HG02870 (cell line): ENCODE data around the gene BEST1.

Source experiments
- ATAC-seq: cut with Tn5 transposase; IDR thresholded peaks from one replicate; pipeline ENCODE4 v1.9.1; 2021; ENCODE audit warnings: mild to moderate bottlenecking, moderate library complexity; ENCODE audit not compliant: unreplicated experiment

Gene BEST1

GRCh38 chr11:61950035-61950547, at the start of gene BEST1:
Gene BEST1 (plus strand): TSS chr11:61950351. CDS start chr11:61951807, 1,456 bp downstream.
- ATAC-seq: no peak

- no peak for ATAC-seq
Measured at GRCh38 chr11:61901397-61901796, 48.8 kb upstream of the BEST1 start.

DNA sequence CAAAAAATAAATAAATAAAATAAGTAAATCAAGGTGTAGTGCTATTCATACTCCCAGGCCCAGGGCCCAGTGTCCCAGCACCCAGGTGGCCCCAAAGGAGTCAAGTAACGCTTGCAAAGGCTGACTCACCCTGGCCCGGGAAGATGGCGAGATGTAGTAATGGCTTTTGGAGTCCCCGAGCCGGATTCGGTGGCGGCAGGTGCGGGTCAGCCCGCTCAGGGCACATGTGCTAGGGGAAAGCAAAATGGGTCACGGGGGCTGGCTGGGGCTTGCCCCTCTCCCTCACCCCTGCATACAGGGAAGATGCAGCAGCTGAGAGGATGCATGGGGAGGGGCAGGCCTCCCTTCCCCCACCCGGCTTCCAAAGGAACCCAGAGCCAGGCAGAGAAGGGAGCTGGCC, 47.8 kb upstream of the BEST1 start:
- no peak for ATAC-seq

- no peak for ATAC-seq
Measured at GRCh38 chr11:61903845-61904244, 46.3 kb upstream of the BEST1 start.

DNA sequence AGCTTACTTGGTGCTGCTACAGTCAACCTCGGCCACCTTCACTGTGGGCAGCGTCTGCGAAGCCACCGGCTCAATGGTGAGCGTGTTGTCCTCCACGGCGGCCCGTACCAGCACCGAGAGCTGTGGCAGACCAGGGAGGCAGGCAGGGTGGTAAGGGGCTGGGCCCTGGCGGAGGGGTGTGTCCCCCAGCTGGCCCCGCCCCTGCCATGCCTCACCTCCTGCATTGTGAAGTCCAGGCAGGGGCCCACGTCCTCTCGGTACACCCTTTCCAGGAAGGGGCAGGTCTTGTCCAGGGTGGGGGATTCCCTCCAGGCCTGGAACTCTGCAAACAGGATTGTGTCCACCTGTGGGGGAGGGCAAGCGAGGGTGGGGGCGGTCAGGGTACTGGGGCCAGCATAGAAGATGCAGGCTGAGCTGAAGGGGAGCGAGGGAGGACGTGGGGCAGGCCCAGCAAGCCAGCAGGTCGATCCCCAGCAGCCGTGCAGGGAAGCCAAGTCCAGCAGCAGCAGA, 45.6 kb upstream of the BEST1 start:
- ATAC-seq: no peak

- ATAC-seq: no peak
Measured at GRCh38 chr11:61905067-61905696, 45.0 kb upstream of the BEST1 start.

DNA sequence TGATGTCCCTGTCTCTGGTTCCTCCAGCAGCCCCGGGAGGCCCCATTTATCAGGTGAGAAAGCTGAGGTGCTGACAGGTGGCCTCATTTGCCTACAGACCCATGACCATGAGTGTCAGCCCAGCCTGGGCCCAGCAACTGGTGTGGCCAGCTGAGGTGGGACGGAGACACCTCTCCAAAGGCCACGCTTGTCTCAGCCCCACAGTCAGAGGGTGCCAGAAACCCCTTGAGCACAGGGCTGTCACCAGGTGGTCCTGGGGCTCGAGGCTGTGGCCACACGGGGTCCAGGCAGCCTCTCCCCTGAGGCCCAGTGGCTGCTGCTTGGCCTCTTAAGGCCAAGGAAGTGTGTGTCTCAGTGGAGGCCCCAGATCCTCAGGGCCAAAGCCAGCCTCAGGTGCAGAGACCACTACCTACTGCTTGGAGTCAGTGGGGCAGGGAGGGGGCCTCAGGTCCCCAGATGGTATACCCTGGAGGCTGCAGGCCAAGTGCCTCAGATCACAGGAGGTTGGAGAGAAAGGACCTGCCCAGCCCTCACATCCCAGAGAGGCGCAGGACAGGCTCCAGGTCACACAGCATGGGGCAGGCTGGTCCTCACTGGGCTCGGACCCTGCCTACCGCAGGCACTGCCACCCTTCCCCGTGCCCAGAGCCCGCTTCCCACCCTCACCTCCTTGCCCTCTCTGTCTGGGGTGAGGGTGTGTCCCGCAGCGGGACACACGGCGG, 44.2 kb upstream of the BEST1 start:
- no peak for ATAC-seq

- no peak for ATAC-seq
Measured at GRCh38 chr11:61906522-61906909, 43.6 kb upstream of the BEST1 start.

DNA sequence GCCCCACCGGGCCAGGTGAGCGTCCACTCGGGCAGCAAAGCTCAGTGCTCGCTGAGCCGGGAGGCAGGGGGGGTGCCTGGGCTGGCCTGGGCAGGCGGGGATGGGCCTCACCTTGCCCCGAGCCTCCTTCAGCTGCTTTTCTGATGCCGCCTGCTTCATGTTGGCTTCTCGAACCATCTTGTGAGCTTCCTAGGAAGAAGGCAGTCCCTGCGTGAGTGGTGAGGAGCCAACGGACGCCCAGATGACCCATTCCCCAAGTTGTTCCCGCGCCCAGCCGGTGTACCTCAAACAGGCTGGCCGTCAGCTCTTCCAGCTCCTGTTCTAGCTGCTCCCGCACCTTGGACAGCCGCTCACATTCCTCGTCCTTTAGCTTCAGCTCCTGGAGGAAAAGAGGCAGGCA, 42.9 kb upstream of the BEST1 start:
- no peak for ATAC-seq

GRCh38 chr11:61907871-61908729, 42.1 kb upstream of the BEST1 start:
- no peak for ATAC-seq

DNA sequence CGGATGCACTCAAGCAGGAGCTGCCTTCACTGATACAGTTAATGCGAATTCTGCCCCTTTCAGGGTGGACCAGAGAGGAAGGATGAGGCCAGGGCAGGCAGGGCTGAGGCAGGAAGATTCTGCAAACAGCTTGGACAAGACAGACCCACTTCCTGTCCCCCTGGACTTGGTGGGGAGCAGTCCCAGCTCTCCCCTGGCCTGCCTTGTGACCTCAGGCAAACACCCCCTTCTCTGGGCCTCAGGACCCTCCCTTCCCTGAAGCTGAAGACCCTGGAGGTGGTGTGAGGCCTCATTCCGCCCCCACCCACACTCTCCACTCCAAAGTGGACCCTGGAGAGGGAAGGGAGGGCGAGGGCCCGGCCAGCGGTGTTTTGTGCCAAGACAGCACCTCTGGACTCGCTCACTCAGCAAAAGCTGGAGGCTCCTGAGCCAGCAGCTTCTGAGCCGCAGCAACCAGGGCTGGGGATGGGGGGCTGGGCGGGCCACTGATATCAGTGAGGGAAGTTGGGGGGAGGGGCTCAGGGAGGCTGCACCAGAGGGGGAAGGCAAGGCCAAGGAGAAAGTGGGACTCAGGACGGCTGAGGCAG, 41.3 kb upstream of the BEST1 start:
- ATAC-seq: no peak

GRCh38 chr11:61910187-61911127, 39.7 kb upstream of the BEST1 start:
- ATAC-seq: no peak

- ATAC-seq: no peak
Measured at GRCh38 chr11:61911128-61911700, 38.9 kb upstream of the BEST1 start.

DNA sequence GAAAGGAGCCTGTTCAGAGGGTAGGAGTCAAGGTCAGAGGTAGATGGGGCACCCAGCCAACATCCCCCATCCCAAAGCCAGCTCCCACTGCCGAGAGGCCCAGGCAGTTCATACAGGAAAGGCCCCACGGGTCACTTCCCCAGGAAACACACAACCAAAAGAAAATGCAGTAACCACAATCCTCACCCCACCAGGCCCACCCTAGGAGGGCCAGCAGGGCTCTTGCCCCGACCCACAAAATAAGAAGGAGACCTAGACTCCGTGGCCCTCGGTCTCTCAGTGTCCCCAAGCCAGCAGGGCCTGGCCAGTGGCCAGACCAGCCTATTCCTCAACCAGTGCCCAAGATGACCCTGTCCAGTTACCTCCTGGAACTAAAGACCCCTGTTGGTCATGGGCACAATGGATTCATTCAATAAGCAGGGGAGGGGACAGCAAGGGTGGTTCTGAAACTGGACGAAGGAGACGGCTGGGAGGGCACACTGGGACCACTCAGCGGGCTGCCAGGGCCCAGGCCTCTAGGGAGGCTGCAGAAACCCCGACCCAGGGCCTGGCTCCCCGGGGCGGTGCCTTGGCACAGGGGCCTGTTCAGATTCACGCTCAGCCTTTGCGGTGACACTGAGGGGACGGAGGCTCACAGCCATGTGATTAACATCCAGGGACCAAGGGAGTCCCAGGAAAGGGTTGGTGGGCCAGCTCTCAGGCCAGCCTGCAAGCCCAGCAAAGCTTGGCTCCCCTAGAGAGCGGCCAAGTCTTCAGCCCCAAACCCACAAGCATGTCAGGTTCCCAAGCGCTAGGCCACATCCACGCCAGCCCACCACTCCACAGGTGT, 38.2 kb upstream of the BEST1 start:
- no peak for ATAC-seq

DNA sequence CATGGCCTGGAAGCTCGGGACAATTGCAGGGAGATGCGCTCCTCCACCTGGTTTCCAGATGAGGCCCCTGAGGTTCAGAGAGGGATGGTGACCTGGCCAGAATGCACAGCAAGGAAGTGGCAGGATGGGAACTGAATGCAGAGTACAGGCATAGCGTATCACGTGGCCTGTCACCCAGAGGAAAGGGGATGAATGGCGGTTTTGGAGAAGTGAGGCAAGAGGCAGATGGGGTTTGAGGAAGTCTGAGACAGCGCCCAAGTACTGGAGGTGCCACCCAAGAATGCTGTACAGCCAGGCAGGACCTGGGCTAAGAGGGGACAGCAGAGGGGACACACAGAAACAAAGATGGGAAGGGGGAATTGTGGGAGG, 37.6 kb upstream of the BEST1 start:
- no peak for ATAC-seq

- no peak for ATAC-seq
Measured at GRCh38 chr11:61912991-61913698, 37.0 kb upstream of the BEST1 start.

DNA sequence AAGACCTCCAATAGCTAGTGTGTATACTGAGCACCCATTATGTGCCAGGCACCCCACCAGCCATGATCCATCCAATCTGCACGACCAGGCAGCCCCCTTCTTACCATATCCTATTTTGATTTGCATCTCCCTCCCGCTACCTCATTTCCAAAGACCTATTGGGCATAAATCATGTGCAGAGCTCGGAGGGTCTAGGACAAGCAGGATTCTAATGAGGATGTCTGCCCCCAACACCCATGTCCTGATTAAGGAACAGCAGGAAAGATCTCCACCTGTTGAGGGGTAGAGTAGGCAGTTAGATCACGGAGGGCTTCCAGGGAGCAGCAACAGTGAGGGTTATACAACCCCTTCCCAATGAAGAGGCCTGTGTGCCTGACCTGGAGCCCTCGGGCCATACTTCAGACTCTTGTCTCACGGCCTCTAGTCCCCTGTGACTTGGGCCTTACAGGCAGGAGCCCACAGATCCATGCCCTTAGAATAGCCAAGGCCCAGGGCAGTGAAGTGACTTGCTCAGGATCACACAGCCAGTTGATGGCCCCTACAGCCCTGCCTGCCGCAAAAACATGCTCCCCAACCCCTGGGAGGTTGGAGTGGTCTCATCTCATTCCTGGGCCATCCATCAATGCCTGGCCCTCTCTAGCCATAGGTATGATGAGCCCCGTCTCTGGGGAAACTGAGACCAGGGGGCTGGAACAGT, 36.3 kb upstream of the BEST1 start:
- no peak for ATAC-seq
